GM12873 (cell line): Measurements from ENCODE around the gene C9orf50.

Source experiments
- CTCF ChIP-seq: IDR thresholded peaks from 2 replicates; pipeline ENCODE4 v1.5.1; 2012; ENCODE audit warnings: low read depth, mild to moderate bottlenecking, moderate library complexity, low read length, control low read depth; ENCODE audit not compliant: insufficient read depth; ENCODE audit errors: missing control alignments

C9orf50 gene

GRCh38 chr9:129665814-129666520 lies 45.1 kb upstream of the C9orf50 start:
- no peak for TF ChIP-seq CTCF

- TF ChIP-seq CTCF: no peak
Observed at GRCh38 chr9:129665389-129665775, 44.5 kb upstream of the C9orf50 start, which contains the start of gene PRRX2. TSS of gene PRRX2 (plus strand) at chr9:129665647. CDS start at chr9:129665868, 221 bp downstream.

GRCh38 chr9:129664746-129665388 lies 44.0 kb upstream of the C9orf50 start:
- TF ChIP-seq CTCF: no peak

- TF ChIP-seq CTCF: no peak
Observed at GRCh38 chr9:129661029-129661428, 40.1 kb upstream of the C9orf50 start.

GRCh38 chr9:129656795-129657390 lies 36.0 kb upstream of the C9orf50 start:
- TF ChIP-seq CTCF: no peak

GRCh38 chr9:129655696-129656095 lies 34.8 kb upstream of the C9orf50 start:
- TF ChIP-seq CTCF: no peak

- TF ChIP-seq CTCF: no peak
Observed at GRCh38 chr9:129655154-129655553, 34.3 kb upstream of the C9orf50 start.
